Neural progenitor cell (in vitro differentiated cells): ENCODE data around the gene NCBP3. TPM values are rescaled to one million over a fixed set of nuclear protein-coding genes. Genes with fewer than 3 reads are reported as not detected.

Source experiments
- DNase-seq: peaks from one replicate; pipeline ENCODE4 v3.0.0-alpha.2; 2016; ENCODE audit warnings: low spot score
- H2AFZ ChIP-seq: fragments of 200-600 bp; sonication (generic); replicated peaks from 2 replicates; pipeline ENCODE4 v1.6.1; 2016; ENCODE audit warnings: antibody characterized with exemption
- H3F3A ChIP-seq: fragments of 200-600 bp; sonication (generic); 2 replicates; pipeline ENCODE4 v1.6.1; 2016; ENCODE audit warnings: antibody characterized with exemption, low read depth
- H3K27ac ChIP-seq: fragments of 200-600 bp; sonication (generic); 2 replicates; pipeline ENCODE4 v1.5.1; 2016; ENCODE audit warnings: mild to moderate bottlenecking
- H3K27me3 ChIP-seq: fragments of 200-600 bp; sonication (generic); 2 replicates; pipeline ENCODE4 v1.6.1; 2016; ENCODE audit warnings: mild to moderate bottlenecking, moderate library complexity
- H3K36me3 ChIP-seq: fragments of 200-600 bp; sonication (generic); 2 replicates; pipeline ENCODE4 v1.5.1; 2016
- H3K4me1 ChIP-seq: fragments of 200-600 bp; sonication (generic); 2 replicates; pipeline ENCODE4 v1.6.1; 2016; ENCODE audit warnings: mixed run types
- H3K4me2 ChIP-seq: fragments of 200-600 bp; sonication (generic); 2 replicates; pipeline ENCODE4 v1.6.1; 2016
- H3K4me3 ChIP-seq: fragments of 200-600 bp; sonication (generic); 2 replicates; pipeline ENCODE4 v1.5.1; 2016
- H3K79me2 ChIP-seq: fragments of 200-600 bp; sonication (generic); 2 replicates; pipeline ENCODE4 v1.6.1; 2016; ENCODE audit warnings: low read depth
- H3K9ac ChIP-seq: fragments of 200-600 bp; sonication (generic); 2 replicates; pipeline ENCODE4 v1.6.1; 2016
- H3K9me3 ChIP-seq: fragments of 200-600 bp; sonication (generic); 2 replicates; pipeline ENCODE4 v1.5.1; 2016; ENCODE audit warnings: low read depth
- H4K20me1 ChIP-seq: fragments of 200-600 bp; sonication (generic); 2 replicates; pipeline ENCODE4 v1.6.1; 2016; ENCODE audit warnings: low read depth
- H3K27ac Mint-ChIP-seq: 3 replicates; pipeline ENCODE4 v1.8.0; 2021; ENCODE audit warnings: mixed read lengths
- H3K27me3 Mint-ChIP-seq: 2 replicates; pipeline ENCODE4 v1.8.0; 2022; ENCODE audit warnings: low read depth, mild to moderate bottlenecking, inconsistent platforms, moderate library complexity, mixed read lengths; ENCODE audit not compliant: insufficient read depth
- H3K36me3 Mint-ChIP-seq: 3 replicates; pipeline ENCODE4 v1.8.0; 2021; ENCODE audit warnings: mixed read lengths
- H3K4me1 Mint-ChIP-seq: 3 replicates; pipeline ENCODE4 v1.8.0; 2021; ENCODE audit warnings: mixed read lengths
- H3K4me3 Mint-ChIP-seq: 3 replicates; pipeline ENCODE4 v1.8.0; 2021; ENCODE audit warnings: mild to moderate bottlenecking, moderate library complexity, mixed read lengths
- H3K9me3 Mint-ChIP-seq: 3 replicates; pipeline ENCODE4 v1.8.0; 2020; ENCODE audit warnings: mixed read lengths
- EZH2 ChIP-seq: fragments of 200-600 bp; sonication (generic); IDR thresholded peaks from 2 replicates; pipeline ENCODE4 v1.6.1; 2017; ENCODE audit warnings: antibody characterized with exemption, mild to moderate bottlenecking, moderate library complexity
- EZH2phosphoT487 ChIP-seq: fragments of 200-600 bp; sonication (generic); IDR thresholded peaks from 2 replicates; pipeline ENCODE4 v1.6.1; 2017; ENCODE audit warnings: antibody characterized with exemption
- total RNA-seq: library from RNA; depleted of rRNA; stranded (reverse); fragments of >200 nt; gene quantifications from 2 replicates; pipeline ENCODE4 v1.2.3, GENCODE V29; 2015; ENCODE audit warnings: low replicate concordance
- TF ChIP-seq, protein P1 (sequence below): fragments of 200-600 bp; sonication (generic); IDR thresholded peaks from 2 replicates; pipeline ENCODE4 v1.5.1; 2017; ENCODE audit warnings: antibody characterized with exemption, mild to moderate bottlenecking

NCBP3 gene
- total RNA-seq, 1 donor from 2014 or later = 55.7 TPM

DNA sequence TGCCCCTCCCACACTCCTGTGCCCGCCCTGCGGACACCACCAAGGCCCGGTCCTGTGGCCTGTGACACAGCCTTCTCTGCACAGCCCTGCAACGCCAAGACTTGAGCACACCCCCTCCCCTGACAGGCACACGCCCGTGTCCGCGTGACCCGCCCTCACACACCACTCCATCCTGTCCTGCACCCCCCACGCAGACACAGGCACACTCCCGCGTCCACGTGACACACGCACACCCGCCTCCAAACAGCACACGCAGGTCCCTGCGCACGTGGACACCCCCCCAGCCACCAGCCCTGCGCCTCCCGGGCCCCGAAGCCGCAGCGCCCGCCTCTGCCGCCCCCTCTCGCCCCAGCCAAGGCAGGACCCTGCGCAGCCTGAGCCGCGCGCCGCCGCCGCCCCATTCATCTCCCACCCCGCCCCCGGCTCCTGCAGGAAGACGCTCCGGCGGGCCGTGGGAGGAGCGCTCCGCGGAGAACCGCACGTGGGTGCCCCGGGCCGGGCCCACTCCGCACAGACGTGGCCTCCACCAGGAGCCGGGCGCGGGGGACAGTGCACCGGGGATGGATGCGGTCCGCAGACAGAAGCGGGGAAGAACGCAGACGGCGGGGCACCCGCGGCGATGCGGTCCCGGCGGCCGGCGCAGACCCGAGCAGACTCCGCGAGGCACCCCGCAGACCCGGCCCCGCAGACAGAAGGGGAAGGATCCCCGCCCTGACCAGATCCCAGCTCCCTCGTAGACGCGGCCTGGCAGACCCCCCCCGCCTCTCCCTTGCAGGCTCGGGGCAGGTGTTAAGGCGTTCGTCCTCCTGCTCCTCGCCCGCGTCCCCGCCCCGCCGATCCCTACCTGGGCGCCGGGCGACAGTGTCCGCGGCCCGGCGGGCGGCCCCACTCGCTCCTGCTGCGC lies 46.3 kb upstream of the NCBP3 start:
- H3K27me3 ChIP-seq = peaks cover 14% of the 10 kb centered on the region
- H3K4me3 ChIP-seq = peak overlapping the region; percentile 91
- H3K79me2 ChIP-seq = no peaks in the 10 kb centered on the region
- no peaks in the 10 kb centered on the region for H3K9me3 Mint-ChIP-seq
- peaks cover 37% of the 10 kb centered on the region for H3K4me1 Mint-ChIP-seq
- H3F3A ChIP-seq = peaks cover 9% of the 10 kb centered on the region
- peaks cover 20% of the 10 kb centered on the region for H3K4me1 ChIP-seq
- TF ChIP-seq, protein P1, sequence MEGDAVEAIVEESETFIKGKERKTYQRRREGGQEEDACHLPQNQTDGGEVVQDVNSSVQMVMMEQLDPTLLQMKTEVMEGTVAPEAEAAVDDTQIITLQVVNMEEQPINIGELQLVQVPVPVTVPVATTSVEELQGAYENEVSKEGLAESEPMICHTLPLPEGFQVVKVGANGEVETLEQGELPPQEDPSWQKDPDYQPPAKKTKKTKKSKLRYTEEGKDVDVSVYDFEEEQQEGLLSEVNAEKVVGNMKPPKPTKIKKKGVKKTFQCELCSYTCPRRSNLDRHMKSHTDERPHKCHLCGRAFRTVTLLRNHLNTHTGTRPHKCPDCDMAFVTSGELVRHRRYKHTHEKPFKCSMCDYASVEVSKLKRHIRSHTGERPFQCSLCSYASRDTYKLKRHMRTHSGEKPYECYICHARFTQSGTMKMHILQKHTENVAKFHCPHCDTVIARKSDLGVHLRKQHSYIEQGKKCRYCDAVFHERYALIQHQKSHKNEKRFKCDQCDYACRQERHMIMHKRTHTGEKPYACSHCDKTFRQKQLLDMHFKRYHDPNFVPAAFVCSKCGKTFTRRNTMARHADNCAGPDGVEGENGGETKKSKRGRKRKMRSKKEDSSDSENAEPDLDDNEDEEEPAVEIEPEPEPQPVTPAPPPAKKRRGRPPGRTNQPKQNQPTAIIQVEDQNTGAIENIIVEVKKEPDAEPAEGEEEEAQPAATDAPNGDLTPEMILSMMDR = peak; percentile 34
- no peak for TF ChIP-seq EZH2phosphoT487
- peak; percentile 17 for TF ChIP-seq EZH2
- DNase-seq = peak; percentile 84
- no peak overlapping the region for H3K27ac Mint-ChIP-seq
- H3K9ac ChIP-seq = peak overlapping the region; percentile 47
- H3K36me3 ChIP-seq = no peaks in the 10 kb centered on the region
- peaks cover 20% of the 10 kb centered on the region for H4K20me1 ChIP-seq
- peak overlapping the region; percentile 81 for H3K4me3 Mint-ChIP-seq
- peaks cover 9% of the 10 kb centered on the region for H3K27me3 Mint-ChIP-seq
- H3K4me2 ChIP-seq = peak overlapping the region; percentile 98
- H2AFZ ChIP-seq = peak overlapping the region; percentile 79
- H3K36me3 Mint-ChIP-seq = no peaks in the 10 kb centered on the region
- H3K9me3 ChIP-seq = no peaks in the 10 kb centered on the region
- no peak overlapping the region for H3K27ac ChIP-seq

DNA sequence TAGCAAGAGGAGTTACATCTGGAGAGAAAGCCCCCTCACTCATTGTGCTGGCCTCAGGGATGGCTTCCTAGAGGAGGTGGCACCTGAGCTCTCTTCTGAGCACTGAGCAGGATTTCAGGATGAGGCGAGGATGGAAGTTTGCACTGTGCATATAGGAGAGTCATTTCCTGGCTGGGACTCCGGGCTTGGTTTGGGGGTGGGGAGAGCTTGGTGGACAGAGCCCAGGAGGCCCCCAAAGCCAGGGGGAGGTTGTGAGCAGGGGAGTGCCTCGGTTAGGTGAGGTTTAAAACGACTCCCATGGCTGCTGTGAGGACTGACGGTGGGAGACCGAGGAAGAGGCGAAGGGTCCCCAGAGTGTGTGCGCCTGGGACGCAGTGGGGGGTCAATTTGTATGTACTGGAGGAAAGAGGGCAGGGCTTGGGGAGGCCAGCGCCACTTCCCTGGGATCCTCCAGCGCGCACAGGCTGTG lies 45.6 kb upstream of the NCBP3 start:
- no peaks in the 10 kb centered on the region for H3K36me3 ChIP-seq
- H3K9me3 ChIP-seq = no peaks in the 10 kb centered on the region
- Mint-ChIP-seq H3K4me3 (peak overlapping the region; percentile 81), H3K27me3 (peaks cover 13% of the 10 kb centered on the region), H3K36me3 (no peaks in the 10 kb centered on the region), H3K27ac (no peak overlapping the region), H3K9me3 (no peaks in the 10 kb centered on the region), H3K4me1 (peaks cover 37% of the 10 kb centered on the region)
- peak overlapping the region; percentile 98 for H3K4me2 ChIP-seq
- no peak for TF ChIP-seq EZH2
- no peak for TF ChIP-seq EZH2phosphoT487
- TF ChIP-seq, protein P1 = no peak
- H3F3A ChIP-seq = peaks cover 9% of the 10 kb centered on the region
- H4K20me1 ChIP-seq = peaks cover 20% of the 10 kb centered on the region
- no peak overlapping the region for H3K27ac ChIP-seq
- H3K79me2 ChIP-seq = no peaks in the 10 kb centered on the region
- peak overlapping the region; percentile 91 for H3K4me3 ChIP-seq
- H3K4me1 ChIP-seq = peaks cover 20% of the 10 kb centered on the region
- peaks cover 14% of the 10 kb centered on the region for H3K27me3 ChIP-seq
- no peak overlapping the region for H3K9ac ChIP-seq
- DNase-seq = no peak
- H2AFZ ChIP-seq = no peak overlapping the region

DNA sequence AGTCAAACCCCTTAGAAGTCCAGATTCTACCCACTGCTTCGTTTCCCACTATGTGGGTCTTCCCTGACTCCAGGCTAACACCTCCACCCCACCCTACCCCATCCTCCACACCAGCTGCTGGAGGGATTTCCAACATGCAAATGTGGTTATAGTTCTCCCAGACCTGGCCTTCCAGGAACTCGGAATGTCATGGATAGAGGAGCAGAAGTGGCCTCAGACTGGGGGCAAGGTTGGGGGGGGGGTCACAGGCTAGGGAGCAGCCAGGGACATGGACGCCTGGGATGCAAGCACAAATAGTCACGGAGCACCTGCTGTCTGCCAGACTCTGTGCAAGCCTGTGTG lies 44.8 kb upstream of the NCBP3 start:
- Mint-ChIP-seq H3K4me3 (peak overlapping the region; percentile 81), H3K4me1 (peaks cover 40% of the 10 kb centered on the region), H3K9me3 (no peaks in the 10 kb centered on the region), H3K27me3 (peaks cover 13% of the 10 kb centered on the region), H3K36me3 (peaks cover 2% of the 10 kb centered on the region), H3K27ac (no peak overlapping the region)
- TF ChIP-seq, protein P1 = no peak
- TF ChIP-seq EZH2phosphoT487 (no peak), EZH2 (no peak)
- H4K20me1 ChIP-seq = peaks cover 20% of the 10 kb centered on the region
- H3K79me2 ChIP-seq = no peaks in the 10 kb centered on the region
- H3K4me2 ChIP-seq = no peak overlapping the region
- no peak overlapping the region for H3K9ac ChIP-seq
- peaks cover 9% of the 10 kb centered on the region for H3F3A ChIP-seq
- no peak for DNase-seq
- H3K4me1 ChIP-seq = peaks cover 20% of the 10 kb centered on the region
- H3K36me3 ChIP-seq = no peaks in the 10 kb centered on the region
- H3K27ac ChIP-seq = no peak overlapping the region
- no peak overlapping the region for H3K4me3 ChIP-seq
- H3K27me3 ChIP-seq = peaks cover 14% of the 10 kb centered on the region
- H2AFZ ChIP-seq = no peak overlapping the region
- H3K9me3 ChIP-seq = no peaks in the 10 kb centered on the region
